Superior temporal gyrus (tissue), 1 donor: ENCODE data around the gene SDHAF2.
"Not testable (repeated sequence)": the region's sequence is repeated elsewhere in the genome, so short reads cannot be mapped to it uniquely, and the experiment has no call there.

Experiments
- DNase-seq: peaks from one replicate; pipeline ENCODE4 v3.0.0-alpha.2; 2016; ENCODE audit errors: extremely low spot score

The SDHAF2 gene

GRCh38 chr11:61429691-61430582 is at the start of gene SDHAF2, which contains the start of gene CPSF7:
Gene SDHAF2 (plus strand): TSS chr11:61430124. CDS start chr11:61430147, 23 bp downstream.
Gene CPSF7 (minus strand): TSS chr11:61429975. CDS start chr11:61429235, 740 bp downstream.
- DNase-seq, result peak; percentile 96

DNA sequence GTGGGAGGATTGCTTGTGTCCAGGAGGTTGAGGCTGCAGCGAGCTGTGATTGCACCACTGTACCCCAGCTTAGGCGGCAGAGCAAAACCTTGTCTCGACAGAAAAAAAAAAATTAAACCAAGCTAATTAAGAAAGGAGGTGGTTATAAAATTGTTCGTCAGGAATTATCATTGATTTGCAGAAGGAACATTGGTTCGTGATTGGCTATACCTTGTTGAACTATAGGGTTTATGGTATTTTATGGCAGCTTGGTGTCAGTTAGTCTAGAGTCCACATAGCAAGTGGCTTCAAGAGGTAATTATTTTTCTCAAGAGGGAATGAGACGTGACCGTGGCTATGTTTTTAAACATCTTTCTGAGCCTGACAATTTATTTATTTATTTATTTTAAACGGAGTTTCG is 49.0 kb upstream of the SDHAF2 start:
- no peak for DNase-seq

DNA sequence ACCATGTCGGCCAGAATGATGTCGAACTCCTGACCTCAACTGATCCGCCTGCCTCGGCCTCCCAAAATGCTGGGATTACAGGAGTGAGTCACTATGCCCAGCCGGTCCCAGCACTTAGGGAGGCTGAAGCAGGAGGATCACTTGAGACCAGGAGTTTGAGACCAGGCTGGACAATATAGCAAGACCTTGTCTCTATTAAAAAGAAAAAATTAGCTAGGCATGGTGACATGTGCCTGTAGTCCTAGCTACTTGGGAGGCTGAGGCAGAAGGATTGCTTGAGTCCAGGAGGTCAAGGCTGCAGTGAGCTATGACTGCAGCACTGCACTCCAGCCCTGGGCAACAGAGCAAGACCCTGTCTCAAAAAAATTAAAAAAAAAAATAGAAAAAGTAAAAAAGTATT is 46.1 kb upstream of the SDHAF2 start:
- DNase-seq, result not testable (repeated sequence)

GRCh38 chr11:61384271-61385242 is 45.4 kb upstream of the SDHAF2 start:
- no peak for DNase-seq

DNA sequence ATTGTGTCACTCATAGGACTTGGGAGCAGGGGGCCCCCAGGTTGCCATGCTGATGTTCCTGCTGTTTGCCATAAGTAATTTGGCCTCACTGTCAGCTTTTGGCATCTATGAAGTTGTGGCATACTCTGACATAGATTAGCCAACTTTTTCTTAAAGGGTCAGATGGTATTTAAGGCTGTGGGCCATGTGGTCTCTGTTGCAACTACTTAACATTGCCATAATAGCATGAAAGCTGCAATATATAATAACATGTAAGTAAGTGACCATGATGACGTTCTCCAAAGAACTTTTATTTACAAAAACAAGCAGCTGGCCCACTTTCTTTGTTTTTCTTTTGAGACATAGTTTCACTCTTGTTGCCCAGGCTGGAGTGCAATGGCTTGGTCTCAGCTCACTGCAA is 39.8 kb upstream of the SDHAF2 start:
- no peak for DNase-seq

DNA sequence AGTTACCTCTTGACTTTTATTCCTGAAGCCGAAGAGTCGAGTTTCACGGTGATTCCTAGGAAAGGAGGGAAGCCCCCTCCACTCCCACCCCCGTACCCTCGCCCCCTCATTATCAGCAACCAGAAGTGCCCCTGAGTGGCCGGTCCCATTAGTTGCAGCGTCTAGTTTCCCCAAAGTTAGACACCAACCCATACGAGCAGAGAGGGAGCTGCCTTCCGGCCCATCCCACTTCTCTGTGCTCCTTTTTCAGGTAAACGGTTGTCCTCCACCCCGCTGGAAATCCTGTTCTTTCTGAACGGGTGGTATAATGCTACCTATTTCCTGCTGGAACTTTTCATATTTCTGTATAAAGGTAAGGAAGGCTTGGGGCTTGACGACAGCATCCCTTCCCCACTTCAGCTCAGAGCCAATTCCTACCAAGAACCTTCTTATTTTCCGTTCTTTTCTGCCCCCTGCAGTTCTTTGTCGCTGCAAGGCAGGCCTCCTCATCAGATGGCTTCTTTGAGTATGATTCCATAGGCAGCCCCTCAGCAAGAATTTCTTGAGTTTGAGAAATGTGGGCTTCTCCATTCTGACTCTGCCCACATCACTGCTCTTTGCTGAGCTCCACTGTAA is 36.8 kb upstream of the SDHAF2 start:
- DNase-seq, result no peak

- DNase-seq, result no peak
Measured at GRCh38 chr11:61401173-61401572, 28.8 kb upstream of the SDHAF2 start.

- DNase-seq, result no peak
Measured at GRCh38 chr11:61401573-61401972, 28.4 kb upstream of the SDHAF2 start.

- DNase-seq, result no peak
Measured at GRCh38 chr11:61403658-61404057, 26.3 kb upstream of the SDHAF2 start.

DNA sequence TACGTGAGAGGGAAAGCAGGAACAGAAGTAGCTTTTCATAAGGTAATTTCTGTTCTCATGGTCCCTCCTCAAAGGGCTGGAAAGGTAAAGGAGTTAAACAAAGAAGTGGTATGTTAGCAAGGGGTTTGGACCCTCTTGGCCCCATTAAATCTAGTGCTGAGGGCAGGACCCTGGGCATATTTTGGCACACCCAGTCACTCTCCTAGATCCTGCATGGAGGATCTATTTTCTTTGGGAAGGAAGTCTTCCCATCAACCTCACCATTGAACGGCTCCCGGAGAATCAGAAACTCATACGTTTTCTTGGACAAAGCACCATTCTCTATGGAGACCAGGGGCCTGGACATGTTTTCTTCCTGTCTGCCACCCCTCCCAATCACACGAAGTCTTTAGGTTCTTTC is 25.8 kb upstream of the SDHAF2 start:
- DNase-seq, result no peak

DNA sequence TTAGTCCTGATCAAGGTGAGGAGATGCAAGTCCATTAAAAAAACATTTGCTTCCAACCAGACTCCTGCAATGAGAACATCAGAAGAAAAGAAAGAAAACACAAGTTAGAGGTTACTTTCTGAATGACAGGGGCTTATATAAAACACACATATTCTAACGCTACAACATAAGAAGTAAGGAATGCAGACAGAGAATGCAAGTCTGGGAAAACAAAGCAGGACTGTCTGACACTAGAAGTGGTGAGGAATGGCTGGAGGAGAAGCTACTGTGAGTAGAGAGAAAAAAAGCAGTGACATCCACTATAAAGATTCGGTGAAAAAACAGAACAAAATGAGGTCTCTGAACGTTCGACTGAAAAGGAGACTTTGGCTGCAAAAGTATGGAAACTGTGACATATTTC is 25.3 kb upstream of the SDHAF2 start:
- no peak for DNase-seq

GRCh38 chr11:61406067-61406466 is 23.9 kb upstream of the SDHAF2 start:
- peak; percentile 56 for DNase-seq

- no peak for DNase-seq
Measured at GRCh38 chr11:61406991-61407728, 22.8 kb upstream of the SDHAF2 start.

GRCh38 chr11:61411589-61411988 is 18.3 kb upstream of the SDHAF2 start:
- no peak for DNase-seq

GRCh38 chr11:61413496-61413895 is 16.4 kb upstream of the SDHAF2 start:
- no peak for DNase-seq

GRCh38 chr11:61414547-61414946 is 15.4 kb upstream of the SDHAF2 start:
- DNase-seq, result no peak

DNA sequence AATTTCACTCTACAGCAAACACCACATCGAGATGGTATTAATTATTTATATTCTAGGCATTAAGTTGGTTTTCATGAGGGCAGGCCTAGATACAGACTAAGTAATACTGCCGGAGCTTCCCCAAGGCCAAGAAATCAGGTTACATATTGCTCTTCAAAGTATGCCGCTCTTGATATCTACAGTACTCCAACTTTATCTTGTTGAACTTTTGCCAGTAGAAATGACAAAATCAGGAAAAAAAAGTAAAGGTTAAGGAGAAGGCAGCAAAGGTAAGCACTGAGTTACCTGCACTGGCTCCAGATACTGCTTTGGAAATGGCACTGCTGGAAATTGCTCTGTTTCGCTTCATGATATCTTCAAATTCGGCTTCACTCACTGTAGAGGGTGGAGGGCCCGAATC is 14.5 kb upstream of the SDHAF2 start:
- no peak for DNase-seq

DNA sequence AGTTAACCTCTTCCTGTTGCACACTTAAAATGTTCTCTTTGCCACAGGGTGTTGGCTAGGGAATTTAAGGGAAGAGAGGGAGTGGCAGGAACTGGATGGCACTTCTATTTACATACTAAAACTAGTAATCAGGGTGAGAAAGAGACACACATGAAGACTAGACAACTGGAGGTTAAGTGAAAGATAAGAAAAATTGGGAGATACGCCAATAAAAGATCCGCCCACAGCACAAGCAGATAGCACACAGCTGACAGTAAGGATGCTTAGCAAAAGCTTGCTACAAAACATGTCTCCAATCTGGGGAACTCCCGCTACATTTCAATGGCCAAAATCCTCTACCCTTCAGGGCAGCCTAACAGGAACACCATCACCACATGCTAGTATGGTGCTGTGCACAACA is 13.0 kb upstream of the SDHAF2 start:
- DNase-seq, result no peak

DNA sequence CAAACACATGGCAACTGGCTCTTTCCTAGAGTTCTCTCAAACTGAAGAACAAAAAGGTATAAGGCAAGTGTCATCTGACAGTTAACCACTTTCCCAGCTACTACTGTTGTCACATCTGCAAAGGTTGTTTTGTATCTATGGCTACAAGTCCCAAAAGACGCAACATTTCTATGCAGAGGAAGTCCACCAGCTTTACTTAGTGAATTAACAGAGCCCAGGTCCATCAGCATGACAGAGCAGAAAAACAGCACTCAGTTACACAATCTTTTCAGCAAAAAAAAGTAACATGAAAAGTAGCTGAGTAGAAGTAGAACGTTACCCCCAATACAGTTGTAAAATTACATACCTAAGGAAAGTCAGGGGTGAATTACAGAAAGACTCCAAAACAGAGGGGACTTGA is 12.3 kb upstream of the SDHAF2 start:
- no peak for DNase-seq

GRCh38 chr11:61418136-61418535 is 11.8 kb upstream of the SDHAF2 start:
- no peak for DNase-seq

DNA sequence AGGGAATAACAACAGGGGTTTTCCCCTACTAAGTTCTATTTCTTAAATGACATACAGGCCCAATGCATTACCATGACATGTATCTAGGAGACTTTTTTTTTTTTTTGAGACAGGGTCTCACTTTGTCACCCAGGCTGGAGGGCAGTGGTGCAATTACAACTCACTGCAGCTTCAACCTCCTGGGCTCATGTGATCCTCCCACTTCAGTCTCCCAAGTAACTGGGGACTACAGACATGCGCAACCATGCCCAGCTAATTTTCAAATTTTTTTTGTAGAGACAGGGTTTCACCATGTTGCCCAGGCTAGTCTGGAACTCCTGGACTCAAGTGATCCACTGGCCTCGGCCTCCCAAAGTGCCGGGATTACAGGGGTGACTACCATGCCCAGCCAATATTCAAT is 7.7 kb upstream of the SDHAF2 start:
- no peak for DNase-seq
